AG09309 (cell line): ENCODE measurements around the gene SPARCL1.

ENCODE experiments used
- DNase-seq: peaks from one replicate; pipeline ENCODE4 v3.0.0-alpha.2; 2010; ENCODE audit warnings: low read depth
- H3K4me3 ChIP-seq: 2 replicates; pipeline ENCODE4 v1.5.1; 2011; ENCODE audit warnings: mild to moderate bottlenecking, low read depth, low read length, moderate library complexity; ENCODE audit not compliant: control insufficient read depth
- CTCF ChIP-seq: IDR thresholded peaks from 2 replicates; pipeline ENCODE4 v1.5.1; 2011; ENCODE audit warnings: mild to moderate bottlenecking, low read depth, low read length, inconsistent platforms; ENCODE audit not compliant: insufficient read depth, control insufficient read depth; ENCODE audit errors: missing control alignments

The SPARCL1 gene

DNA sequence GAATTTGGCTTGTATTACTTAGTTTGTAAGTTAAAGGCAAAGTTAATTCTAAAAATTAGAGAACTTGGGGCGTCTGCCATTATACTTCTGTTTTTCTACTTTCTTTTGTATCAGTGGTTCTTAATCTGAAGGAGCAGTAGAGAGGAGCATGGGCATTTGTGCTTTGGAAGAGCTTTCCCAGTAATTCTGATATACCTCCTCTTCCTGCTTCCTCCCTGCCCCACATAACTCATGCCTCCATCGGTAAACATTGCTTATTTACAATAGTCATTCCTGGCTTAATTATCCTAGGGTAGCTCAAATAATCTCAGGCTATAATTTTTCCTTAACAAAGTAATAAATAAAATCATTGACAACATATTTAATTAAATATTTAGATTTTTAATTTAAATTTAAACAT lies 37.1 kb upstream of the SPARCL1 start:
- no peak for DNase-seq
- no peak overlapping the region for H3K4me3 ChIP-seq
- no peak for TF ChIP-seq CTCF

DNA sequence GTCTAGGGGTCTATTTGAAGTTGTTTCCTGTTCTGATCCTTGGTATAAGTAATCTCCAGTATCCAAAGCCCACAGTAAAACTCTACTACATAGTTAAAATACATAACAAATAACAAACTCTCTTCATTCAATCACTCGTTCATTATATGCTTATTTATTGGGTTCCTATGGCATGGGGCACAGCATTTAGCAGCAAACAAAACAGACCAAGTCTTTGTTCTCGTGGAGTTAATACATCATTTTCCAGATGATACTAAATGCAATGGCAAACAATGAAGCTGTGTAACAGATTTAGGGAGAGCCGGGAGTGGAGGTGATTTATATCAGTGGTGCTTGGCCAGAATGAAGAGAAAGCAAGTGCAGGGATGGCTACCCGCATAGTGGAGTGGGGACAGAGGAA lies 36.6 kb upstream of the SPARCL1 start:
- no peak for TF ChIP-seq CTCF
- no peak overlapping the region for H3K4me3 ChIP-seq
- no peak for DNase-seq

DNA sequence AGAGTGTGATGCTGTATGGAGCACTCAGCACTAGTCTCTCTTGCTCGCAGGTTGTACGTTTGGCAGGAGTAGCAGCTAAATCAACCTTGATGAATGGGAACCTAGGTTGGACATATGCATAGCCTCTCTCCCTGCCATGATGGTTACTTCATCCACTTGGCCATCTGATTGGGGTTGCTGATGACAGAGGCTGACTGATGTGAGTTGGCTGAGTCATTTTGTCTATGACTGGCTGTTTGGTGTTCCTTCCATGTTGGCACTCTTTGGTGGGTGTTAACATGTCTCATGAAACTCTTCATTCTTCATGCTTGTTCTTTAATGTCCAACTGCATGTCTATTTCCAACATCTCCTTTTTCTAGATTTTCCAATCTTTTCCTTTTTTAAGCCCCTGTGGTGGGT lies 31.6 kb upstream of the SPARCL1 start:
- H3K4me3 ChIP-seq: no peak overlapping the region
- DNase-seq: no peak
- no peak for TF ChIP-seq CTCF

DNA sequence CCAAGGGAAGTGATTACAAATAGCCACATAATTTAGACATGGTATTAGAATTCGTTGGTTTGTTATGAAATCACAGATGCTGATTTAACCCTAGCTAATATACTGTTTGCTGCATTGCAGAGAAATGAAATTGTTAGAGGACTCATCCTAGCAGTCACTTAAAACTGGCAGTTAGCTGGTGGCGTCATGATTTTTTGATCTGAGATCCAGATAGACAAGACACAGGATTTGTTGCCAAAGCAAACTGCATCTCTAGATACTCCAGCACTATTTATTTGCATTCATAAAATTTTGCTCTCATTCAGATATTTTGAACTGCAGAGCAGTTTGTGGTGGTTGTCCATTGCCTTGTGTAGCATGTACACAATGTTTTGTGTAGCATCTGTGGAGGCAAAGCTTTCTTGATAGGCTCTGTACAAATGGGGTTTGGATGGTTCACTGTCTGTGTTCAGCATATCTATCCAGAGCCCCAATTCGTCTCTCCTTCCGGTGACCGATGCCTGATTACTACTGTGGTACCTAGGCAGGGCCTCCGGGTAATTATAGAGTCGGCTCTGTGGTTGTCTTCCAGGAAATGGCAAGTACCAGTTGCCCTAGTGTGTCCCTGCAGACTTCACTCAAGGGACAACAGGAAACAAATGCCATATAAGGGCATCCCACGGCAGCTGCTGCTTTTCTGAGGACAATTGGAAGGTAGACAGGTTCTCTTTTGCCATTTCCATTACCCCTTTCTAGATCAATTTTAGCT lies 30.1 kb upstream of the SPARCL1 start:
- no peak overlapping the region for H3K4me3 ChIP-seq
- no peak for DNase-seq
- TF ChIP-seq CTCF: no peak

DNA sequence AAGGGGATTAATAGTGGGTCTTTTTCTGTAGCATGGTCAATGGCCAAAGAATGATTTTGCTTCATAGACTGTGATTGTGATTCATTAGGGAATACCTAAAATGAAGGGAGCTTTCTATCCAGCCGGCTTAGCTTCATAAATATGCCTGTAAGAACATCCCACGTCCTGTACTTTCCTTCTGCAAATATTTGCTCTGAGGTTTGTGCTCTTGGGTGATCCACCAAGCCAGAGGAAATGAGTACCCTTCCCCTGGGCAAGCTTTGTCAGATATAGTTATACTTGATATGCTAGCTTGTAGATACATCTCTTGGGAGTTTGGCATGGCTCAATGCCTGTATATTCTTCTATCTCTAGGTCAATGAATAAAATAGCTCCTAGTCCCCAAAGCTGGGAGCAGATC lies 28.2 kb upstream of the SPARCL1 start:
- H3K4me3 ChIP-seq: no peak overlapping the region
- DNase-seq: no peak
- TF ChIP-seq CTCF: no peak

DNA sequence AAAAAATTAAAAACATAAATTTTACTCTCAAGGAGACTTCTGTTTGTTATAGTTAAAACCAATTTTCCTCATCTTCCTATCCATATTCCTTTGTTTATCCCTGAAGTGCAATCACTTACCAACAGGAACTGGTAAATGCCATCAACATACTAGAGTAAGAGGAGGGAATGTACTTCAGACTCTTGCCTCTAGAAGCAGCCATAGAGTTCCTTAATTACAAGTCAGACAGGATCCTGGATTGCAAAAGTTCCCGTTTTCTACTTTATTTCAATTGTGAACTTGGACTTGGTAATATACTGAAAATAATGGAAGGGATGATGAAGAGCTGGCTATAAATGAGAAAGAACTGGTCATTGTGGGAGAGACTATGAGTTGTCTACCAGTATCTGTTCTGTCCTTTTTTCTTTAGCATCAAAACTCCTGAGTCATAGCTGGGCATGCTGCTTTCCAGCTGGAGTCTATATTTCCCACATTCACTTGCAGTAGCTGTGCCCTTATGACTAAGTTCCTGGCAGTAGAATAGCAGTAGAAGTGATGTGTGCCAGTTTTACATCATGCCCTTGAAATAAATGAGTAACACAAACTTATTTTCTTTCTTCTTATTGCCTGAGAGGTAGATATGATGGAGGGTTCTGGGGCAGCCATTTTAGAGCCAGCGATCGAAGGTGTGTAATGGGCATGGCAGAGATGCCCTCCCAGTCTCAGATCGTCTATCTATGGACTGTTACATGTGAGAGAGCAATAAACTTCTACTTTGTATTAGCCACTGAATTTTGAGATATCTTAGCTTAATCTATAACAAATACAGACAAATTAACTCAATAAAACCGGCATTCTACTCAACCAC lies 26.8 kb upstream of the SPARCL1 start:
- H3K4me3 ChIP-seq: no peak overlapping the region
- no peak for TF ChIP-seq CTCF
- DNase-seq: peak; percentile 61
